Measurements from ENCODE around the gene KRTAP4-8. TPM values are rescaled to one million over a fixed set of nuclear protein-coding genes. Genes with fewer than 3 reads are reported as not detected.

The KRTAP4-8 gene
- total RNA-seq (2022) = not detected in 2 replicates
- Bru-seq, nascent RNA = not detected
- BruChase-seq, experiment 1, labeled RNA remaining after a 2-hour chase = not detected
- not detected for BruChase-seq, experiment 2, labeled RNA remaining after a 6-hour chase
- long read RNA-seq = 0 reads

- Mint-ChIP-seq H3K4me1 (ENCODE audit: low read depth, unreplicated experiment) (peaks cover 22% of the 10 kb centered on the region), H3K36me3 (ENCODE audit: insufficient read depth, unreplicated experiment) (no peaks in the 10 kb centered on the region), H3K9me3 (ENCODE audit: unreplicated experiment) (no peaks in the 10 kb centered on the region), H3K27ac (ENCODE audit: unreplicated experiment) (peak within 1 kb of the TSS; percentile 52), H3K4me3 (ENCODE audit: unreplicated experiment) (no peak within 1 kb of the TSS), H3K27me3 (ENCODE audit: insufficient read depth, unreplicated experiment) (no peaks in the 10 kb centered on the region)
- TF ChIP-seq, protein P1, sequence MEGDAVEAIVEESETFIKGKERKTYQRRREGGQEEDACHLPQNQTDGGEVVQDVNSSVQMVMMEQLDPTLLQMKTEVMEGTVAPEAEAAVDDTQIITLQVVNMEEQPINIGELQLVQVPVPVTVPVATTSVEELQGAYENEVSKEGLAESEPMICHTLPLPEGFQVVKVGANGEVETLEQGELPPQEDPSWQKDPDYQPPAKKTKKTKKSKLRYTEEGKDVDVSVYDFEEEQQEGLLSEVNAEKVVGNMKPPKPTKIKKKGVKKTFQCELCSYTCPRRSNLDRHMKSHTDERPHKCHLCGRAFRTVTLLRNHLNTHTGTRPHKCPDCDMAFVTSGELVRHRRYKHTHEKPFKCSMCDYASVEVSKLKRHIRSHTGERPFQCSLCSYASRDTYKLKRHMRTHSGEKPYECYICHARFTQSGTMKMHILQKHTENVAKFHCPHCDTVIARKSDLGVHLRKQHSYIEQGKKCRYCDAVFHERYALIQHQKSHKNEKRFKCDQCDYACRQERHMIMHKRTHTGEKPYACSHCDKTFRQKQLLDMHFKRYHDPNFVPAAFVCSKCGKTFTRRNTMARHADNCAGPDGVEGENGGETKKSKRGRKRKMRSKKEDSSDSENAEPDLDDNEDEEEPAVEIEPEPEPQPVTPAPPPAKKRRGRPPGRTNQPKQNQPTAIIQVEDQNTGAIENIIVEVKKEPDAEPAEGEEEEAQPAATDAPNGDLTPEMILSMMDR (IDR thresholded peaks at IDR 0.05; ENCODE audit: insufficient read depth in 1 of 2, low read depth in 1 of 2, low read length in 1 of 2, severe bottlenecking in 1 of 2, unreplicated experiment in 1 of 2) = no peak
- ChIA-PET CTCF (no interaction called here), POLR2A (interaction anchor here (0.6 kb wide), 1 partner anchor 196 kb away, joined by 3 read pairs; no protein-coding TSS in a partner anchor)
- Histone ChIP-seq H3K4me3 (ENCODE audit: low read depth, low read length) (no peak within 1 kb of the TSS), H3K9me3 (no peaks in the 10 kb centered on the region), H3K36me3 (ENCODE audit: control insufficient read depth, insufficient read depth, low read length) (no peaks in the 10 kb centered on the region), H3K4me1 (peaks cover 10% of the 10 kb centered on the region; the same call in 1 of the 2 replicates), H3K27me3 (replicated peaks; ENCODE audit: control insufficient read depth, insufficient read depth, low read length) (no peaks in the 10 kb centered on the region)
- no TSS peak for BruUV-seq (replicated peaks)
- DNase-seq = no peak
- intact Hi-C loops (cut with micrococcal nuclease; ENCODE audit: unreplicated experiment) = no loop called here
These were observed at the start of gene KRTAP4-8 for GRCh38 chr17:41098042-41098441. Gene KRTAP4-8, minus strand, starts transcription at chr17:41098142. Its CDS starts 58 bp downstream, at chr17:41098084.

GRCh38 chr17:41145261-41145660, 47.3 kb upstream of the KRTAP4-8 start:
- Mint-ChIP-seq H3K27ac (ENCODE audit: unreplicated experiment) (no peak overlapping the region), H3K4me3 (ENCODE audit: unreplicated experiment) (no peak overlapping the region), H3K4me1 (ENCODE audit: low read depth, unreplicated experiment) (no peaks in the 10 kb centered on the region), H3K9me3 (ENCODE audit: unreplicated experiment) (peaks cover 49% of the 10 kb centered on the region), H3K27me3 (ENCODE audit: insufficient read depth, unreplicated experiment) (no peaks in the 10 kb centered on the region), H3K36me3 (ENCODE audit: insufficient read depth, unreplicated experiment) (no peaks in the 10 kb centered on the region)
- Histone ChIP-seq H3K27me3 (replicated peaks; ENCODE audit: control insufficient read depth, insufficient read depth, low read length) (no peaks in the 10 kb centered on the region), H3K4me3 (ENCODE audit: low read depth, low read length) (no peak overlapping the region), H3K9me3 (peaks cover 24% of the 10 kb centered on the region), H3K4me1 (no peaks in the 10 kb centered on the region), H3K36me3 (ENCODE audit: control insufficient read depth, insufficient read depth, low read length) (no peaks in the 10 kb centered on the region)
- DNase-seq = no peak
- TF ChIP-seq, protein P1 (IDR thresholded peaks at IDR 0.05; ENCODE audit: insufficient read depth in 1 of 2, low read depth in 1 of 2, low read length in 1 of 2, severe bottlenecking in 1 of 2, unreplicated experiment in 1 of 2) = no peak
- intact Hi-C loops (cut with micrococcal nuclease; ENCODE audit: unreplicated experiment) = no loop called here
- BruUV-seq (replicated peaks) = no TSS peak
- POLR2A ChIA-PET = no interaction called here
- CTCF ChIA-PET = no interaction called here

DNA sequence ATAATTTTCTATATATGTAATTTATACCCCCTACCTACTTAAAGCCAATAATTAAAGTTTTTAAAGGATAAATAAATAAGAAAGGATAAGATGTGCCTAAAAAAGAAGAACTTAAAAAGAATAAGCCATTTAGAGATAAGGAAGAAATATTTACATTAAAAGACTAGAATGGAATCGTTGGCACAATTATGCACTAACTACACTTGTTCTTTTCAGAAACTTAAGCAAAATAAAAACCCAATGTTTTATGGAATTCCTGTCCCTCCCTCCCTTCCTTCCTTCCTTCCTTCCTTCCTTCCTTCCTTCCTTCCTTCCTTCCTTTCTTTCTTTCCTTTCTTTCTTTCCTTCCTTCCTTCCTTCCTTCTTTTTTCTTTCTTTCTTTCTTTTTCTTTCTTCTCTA, 46.9 kb upstream of the KRTAP4-8 start:
- H3K9me3 Mint-ChIP-seq (ENCODE audit: unreplicated experiment) = peaks cover 53% of the 10 kb centered on the region
- TF ChIP-seq, protein P1 (IDR thresholded peaks at IDR 0.05; ENCODE audit: insufficient read depth in 1 of 2, low read depth in 1 of 2, low read length in 1 of 2, severe bottlenecking in 1 of 2, unreplicated experiment in 1 of 2) = no peak
- no peaks in the 10 kb centered on the region for H3K27me3 Mint-ChIP-seq (ENCODE audit: insufficient read depth, unreplicated experiment)
- Histone ChIP-seq H3K27me3 (replicated peaks; ENCODE audit: control insufficient read depth, insufficient read depth, low read length) (no peaks in the 10 kb centered on the region), H3K9me3 (peaks cover 24% of the 10 kb centered on the region), H3K4me3 (ENCODE audit: low read depth, low read length) (no peak overlapping the region), H3K4me1 (no peaks in the 10 kb centered on the region), H3K36me3 (ENCODE audit: control insufficient read depth, insufficient read depth, low read length) (no peaks in the 10 kb centered on the region)
- H3K36me3 Mint-ChIP-seq (ENCODE audit: insufficient read depth, unreplicated experiment) = no peaks in the 10 kb centered on the region
- ChIA-PET CTCF (no interaction called here), POLR2A (no interaction called here)
- H3K27ac Mint-ChIP-seq (ENCODE audit: unreplicated experiment) = no peak overlapping the region
- DNase-seq = no peak
- no peaks in the 10 kb centered on the region for H3K4me1 Mint-ChIP-seq (ENCODE audit: low read depth, unreplicated experiment)
- intact Hi-C loops (cut with micrococcal nuclease; ENCODE audit: unreplicated experiment) = no loop called here
- no peak overlapping the region for H3K4me3 Mint-ChIP-seq (ENCODE audit: unreplicated experiment)
- BruUV-seq (replicated peaks) = no TSS peak
